GM18505 (cell line): ENCODE results near the gene OLIG3.

Experiments used
- ATAC-seq: cut with Tn5 transposase; IDR thresholded peaks from one replicate; pipeline ENCODE4 v1.9.1; 2021; ENCODE audit not compliant: unreplicated experiment
- POLR2A ChIP-seq: IDR thresholded peaks from 4 replicates; pipeline ENCODE4 v1.6.1; 2011; ENCODE audit warnings: borderline replicate concordance; ENCODE audit not compliant: insufficient read depth, insufficient read length; ENCODE audit errors: extremely low read depth

OLIG3 gene

GRCh38 chr6:137471986-137472385 is 22.2 kb downstream of the OLIG3 start:
- TF ChIP-seq POLR2A, result no peak
- no peak for ATAC-seq

DNA sequence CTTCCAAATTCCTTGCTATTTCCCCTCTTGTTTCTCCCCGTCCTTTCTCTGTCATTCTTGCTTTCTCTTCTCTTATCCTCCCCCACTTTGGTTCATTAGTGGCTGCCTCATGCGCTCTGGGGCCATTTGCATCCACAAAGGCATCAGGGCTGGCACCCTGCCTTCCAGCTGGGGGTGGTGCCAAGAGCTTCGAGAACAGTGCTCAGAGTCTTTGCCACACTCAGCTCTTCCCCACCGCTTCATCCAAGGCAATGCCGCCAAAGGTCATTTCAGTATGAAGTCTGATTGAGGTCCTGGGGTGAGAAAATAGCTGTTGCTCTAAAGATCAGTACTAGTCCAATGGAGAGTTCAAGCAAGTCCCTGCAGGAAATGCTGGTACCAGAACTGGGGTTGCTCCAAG is 22.7 kb downstream of the OLIG3 start:
- ATAC-seq, result no peak
- TF ChIP-seq POLR2A, result no peak

DNA sequence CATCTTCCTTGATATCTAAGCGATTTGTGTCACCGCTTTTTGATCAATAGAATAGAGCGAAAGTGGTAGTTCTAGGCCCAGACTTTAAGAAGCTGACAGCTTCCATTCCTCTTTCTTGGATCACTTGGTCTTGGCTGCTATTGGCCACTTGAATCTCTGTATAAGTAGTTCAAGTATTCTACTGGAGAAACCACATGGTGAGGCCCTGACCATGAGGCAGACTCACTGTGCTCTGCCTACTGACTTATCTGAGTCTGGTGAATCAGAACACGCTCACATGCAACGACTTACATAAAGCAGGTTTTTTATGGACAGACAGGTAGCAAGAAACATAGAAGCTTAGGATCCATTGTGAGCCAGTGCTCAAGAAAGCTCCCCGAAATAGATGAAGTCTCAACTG is 27.0 kb downstream of the OLIG3 start:
- no peak for ATAC-seq
- no peak for TF ChIP-seq POLR2A

GRCh38 chr6:137465378-137466009 is 28.7 kb downstream of the OLIG3 start:
- TF ChIP-seq POLR2A, result no peak
- ATAC-seq, result no peak

DNA sequence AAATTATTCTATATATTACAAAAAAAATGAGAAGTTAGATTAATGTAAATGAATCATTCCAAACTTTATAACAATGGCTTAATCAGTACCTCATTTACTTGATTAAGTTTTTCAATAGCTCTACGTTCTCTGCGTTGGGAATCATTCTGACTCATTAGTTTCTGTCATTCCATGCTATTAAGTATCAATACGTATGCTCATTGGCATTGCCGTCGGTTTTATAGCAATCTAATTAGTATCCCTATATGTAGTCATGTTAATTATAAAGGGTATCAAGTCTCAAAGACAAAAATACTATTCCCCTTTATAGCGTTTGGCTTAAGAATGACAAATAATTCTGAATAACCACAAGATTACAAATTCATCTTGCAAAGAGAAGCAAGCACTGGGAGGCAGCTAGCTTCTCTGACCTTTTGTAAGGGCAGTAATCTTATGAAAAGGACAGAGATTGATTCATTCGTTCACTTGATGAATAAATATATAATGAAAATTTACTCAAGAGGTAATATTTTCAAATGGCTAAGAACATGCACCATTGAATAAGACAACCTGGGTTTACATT is 41.8 kb downstream of the OLIG3 start:
- no peak for ATAC-seq
- no peak for TF ChIP-seq POLR2A

- no peak for ATAC-seq
- no peak for TF ChIP-seq POLR2A
Measured at GRCh38 chr6:137443901-137444300, 50.3 kb downstream of the OLIG3 start.
